SIG-M5 treated with dmso at 0.1 percent for 504 hours (cell line): Measurements from ENCODE around the gene CASQ2.
A peak's percentile ranks its signal among the peaks of the same experiment; 100 is the strongest.

Experiments
- DNase-seq: peaks from one replicate; lab custom pipeline; 2025; ENCODE audit not compliant: unreplicated experiment; lab: John Stamatoyannopoulos, UW

Gene CASQ2

DNA sequence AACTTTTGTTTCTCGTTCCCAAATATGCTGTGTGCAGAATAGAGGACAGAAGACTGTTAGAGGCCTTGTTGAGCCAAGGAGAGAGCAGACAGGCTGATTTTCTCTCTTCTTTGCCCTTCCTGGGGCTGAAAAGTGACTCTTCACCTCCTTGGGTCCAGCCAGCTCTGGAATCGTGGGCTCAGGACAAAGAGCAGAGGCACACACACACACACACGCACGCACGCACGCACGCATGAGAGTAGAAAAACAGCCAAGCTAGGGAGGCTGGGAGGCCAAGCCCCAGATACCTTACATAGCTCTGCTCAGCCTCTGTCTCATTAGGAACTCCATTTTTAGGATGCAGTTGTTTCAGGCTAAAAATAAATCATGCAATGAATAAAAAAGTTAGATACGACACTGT lies at the start of gene CASQ2:
Gene CASQ2 (minus strand): TSS at position 166 of the 400 bp plus-strand sequence. CDS start 173 bp downstream, outside the sequence.
- no peak for DNase-seq

DNA sequence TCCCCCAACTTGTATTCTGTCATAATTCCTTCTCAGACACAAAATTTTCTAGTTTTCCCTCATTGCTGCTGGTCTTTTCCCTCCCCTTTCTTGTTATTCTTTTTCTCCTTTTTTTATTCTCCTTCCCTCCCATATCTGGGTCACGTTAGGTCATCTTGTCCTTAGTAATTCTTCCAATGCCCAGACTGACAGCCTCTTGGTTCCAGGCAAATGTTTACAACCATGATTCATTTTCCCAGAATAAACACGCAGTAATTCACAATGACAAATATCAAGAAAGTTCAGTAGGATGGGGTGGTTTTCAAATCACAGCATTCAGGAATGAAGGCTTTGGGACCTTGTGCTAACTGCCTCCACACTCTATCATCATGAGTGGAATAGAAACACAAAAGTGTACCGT lies 47.2 kb upstream of the CASQ2 start:
- no peak for DNase-seq

DNA sequence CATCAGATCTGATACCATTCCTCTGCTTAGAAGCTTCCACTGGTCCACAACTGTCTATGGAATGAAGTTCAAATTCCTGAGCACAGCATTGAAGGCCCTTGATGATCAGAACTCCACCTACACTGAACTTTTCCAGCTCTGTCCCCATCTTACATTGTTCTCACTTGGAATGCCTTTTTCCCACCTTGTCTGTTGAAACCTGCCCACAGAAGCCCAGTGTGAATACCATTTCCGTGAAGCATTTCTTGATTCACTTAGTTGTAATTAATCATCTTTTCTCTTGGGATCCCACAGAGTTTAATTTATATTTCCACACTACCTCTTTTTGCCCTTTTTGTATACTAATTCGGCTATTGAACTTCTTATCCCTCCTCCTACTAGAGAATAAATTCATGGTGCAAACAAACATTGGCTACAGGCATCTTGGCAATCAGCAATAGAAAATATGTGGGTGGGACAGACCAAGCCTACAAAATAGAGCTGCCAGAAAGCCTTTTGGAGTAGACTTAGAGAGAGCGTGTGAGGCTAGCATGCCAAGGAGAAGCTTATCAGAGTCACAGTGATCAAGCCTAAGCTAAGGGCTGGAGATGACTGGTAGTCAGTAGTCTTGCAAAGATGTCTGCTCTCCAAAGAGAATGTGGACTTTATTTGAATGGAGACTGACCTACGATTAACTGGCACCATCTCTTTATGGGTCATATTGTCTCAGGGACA lies 46.3 kb upstream of the CASQ2 start:
- DNase-seq, result no peak

DNA sequence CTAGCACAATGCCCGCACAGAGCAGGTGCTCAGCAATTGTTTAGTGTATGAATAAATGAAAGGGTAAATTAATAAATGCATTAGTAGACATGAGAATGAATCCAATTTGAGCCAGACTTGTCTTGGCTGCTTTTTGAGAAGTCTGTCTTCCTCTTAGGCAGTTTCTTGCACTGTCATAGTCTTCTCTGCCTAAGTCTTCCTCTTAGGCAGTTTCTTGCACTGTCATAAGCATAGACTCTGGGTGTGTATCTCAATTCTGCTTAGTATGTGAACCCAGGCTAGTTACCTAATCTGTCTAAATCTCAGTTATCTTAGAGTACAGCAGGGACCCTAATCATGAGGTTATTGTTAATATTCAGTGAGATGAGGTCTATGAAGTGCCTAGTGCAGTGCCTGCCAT lies 45.2 kb upstream of the CASQ2 start:
- peak; percentile 19 for DNase-seq

DNA sequence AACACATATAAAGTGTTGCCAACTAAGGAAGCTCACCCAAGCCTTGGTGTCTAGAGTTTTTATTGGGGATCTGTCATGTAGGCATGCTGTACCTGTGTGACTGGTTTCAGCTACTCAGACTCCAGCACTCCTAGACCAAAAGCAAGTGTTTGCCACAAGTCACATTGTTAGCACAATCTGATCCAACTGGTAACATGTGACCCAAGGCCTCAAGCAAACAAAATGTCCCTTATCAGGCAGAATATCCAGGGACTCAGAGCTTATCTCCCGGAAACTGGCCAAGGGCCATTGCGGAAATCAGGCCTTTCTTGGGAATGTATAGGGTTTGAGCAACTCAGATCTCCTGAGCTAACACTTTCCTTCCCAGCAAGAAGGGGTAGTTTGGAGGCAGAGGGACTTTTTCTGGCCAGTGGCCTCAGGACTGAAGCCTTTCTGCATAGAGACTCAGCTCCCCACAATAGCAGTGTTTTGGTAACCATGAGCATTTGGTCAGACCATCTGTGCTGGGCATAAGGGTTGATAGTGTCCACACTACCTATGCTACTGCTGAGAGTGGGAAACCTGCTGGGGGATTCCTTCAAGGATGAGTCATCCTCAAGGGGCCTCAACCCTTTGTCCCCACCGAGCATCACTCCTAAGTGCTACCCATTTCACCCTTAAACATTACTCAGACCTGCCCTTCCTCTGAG lies 42.8 kb upstream of the CASQ2 start:
- peak; percentile 58 for DNase-seq

DNA sequence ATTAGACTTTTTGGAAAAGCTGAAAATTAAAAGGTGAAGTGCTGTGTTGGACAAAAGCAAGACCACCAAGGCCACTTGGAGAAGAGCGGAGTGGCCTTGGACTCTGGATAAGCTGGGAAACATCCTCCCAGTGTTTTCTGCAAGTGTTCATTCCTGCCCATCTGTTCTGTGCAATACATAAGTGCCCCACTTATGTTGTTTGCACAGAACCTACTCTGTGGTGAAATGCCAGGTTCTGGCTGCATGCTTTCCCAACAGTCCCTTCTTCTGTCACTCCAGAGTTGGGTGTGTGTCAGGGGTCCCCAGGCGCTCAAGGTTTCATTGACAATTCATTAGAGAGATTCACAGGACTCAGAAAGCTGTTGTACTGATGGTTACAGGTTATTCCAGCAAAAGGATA lies 42.1 kb upstream of the CASQ2 start:
- no peak for DNase-seq

DNA sequence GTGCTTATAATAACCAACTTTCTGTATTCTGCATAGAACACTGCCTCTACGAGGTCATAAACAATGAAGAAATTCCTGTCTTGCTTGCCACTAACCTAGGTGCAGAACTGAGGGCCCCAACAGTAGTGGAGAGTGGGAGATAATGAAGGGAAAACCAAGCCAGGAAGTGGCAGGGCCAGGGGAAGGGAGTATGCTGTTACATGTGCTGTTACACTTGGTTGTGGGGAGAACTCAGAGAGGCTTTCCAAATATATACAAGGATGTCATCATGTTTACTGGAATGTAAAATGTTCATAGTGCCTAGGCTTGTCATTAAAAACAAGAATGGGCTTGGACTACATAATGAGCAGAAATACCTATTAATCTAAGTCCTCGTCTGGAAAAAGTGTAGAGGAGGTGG lies 41.3 kb upstream of the CASQ2 start:
- no peak for DNase-seq

DNA sequence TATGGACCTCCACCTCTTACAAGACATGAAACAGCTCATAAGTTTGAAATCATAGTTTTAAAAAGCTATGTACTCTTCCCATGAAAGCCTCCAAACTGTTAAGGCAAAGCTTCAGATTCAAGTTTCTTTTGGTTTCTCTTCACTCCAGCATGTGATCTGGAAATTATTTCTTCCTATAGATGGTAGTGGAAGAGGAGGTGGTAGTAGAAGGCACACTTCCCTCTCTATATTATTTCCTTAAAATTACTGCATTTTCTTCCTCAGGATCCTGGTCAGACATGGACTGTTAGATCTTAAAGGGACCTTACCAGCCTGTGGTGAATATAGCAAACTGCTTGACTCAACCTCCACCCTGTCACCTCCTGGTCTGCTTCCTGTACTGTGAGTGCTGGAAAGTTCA lies 40.6 kb upstream of the CASQ2 start:
- DNase-seq, result no peak

DNA sequence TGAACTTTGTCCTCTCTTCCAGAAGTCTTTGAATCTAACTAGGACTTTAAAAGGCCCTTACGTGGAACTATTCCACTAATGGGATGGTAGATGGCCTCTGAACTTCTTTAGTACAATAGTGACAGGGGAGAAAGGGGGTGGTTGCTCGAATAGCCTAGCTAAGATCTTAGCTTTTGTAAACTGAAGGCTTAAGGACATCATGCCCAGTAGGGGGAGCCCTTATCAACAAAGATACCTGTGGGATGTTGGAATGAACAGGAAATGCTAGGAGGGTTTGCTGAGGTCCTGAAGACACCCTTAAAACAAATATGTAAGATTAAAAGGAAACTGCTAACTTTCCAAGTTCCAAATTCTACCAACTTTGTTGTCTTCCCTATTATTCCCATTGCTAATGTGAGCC lies 39.2 kb upstream of the CASQ2 start:
- DNase-seq, result peak; percentile 82

DNA sequence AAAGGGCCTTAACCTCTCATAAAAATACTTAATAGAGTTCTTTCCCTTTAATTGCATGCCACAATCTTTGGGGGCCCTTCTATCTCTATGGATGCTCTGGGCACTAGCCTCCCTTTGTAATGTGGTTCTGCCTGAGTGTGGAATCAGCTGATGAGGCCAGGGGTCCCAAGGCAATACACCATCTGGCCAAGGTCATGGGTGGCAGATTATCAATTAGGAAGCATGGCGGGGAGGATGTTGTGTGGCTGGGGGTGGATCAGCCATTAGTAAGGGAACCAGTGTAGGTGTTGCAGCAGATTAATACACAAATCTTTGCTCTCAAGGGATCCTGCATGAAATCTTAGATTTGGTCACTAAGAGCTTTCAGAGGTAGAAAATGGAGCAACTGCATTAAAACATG lies 37.1 kb upstream of the CASQ2 start:
- DNase-seq, result no peak

DNA sequence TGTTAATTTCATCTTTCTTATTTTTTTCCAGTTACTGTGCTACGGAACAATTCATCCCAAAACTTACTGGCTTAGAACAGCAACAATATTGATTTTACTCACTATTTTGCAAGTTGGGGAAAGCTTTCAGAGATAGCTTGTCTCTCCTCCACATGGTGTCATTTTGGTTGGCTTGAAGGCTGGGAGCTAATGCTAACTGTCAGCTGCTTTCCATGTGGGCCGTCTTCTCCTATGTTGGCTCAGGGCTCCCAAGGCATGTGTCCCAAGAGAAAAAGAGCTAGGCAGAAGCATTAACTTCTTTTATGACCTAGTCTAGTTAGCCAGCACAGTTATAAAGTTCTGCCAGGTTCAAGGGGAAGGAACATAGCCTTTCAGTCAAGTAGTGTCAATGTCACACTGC lies 33.9 kb upstream of the CASQ2 start:
- no peak for DNase-seq

DNA sequence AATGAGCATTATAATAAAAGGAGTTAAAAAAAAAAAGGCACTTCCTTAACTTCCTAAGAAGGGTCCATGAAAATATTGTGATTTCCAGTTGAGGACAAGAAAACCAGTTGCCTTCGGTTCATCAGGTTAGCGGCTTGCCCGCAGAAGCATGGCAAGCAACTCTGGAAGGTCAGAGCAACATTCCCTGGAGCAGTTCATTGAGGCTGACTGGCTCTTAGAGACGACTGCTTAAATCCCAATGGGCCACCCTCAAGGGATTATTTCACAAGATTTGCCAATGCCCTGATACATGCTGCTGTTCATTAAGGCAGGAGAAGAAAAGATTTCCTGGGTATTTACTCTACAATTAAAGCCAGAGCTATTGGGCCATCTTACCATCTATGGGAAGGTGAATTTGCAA lies 29.0 kb upstream of the CASQ2 start:
- no peak for DNase-seq

DNA sequence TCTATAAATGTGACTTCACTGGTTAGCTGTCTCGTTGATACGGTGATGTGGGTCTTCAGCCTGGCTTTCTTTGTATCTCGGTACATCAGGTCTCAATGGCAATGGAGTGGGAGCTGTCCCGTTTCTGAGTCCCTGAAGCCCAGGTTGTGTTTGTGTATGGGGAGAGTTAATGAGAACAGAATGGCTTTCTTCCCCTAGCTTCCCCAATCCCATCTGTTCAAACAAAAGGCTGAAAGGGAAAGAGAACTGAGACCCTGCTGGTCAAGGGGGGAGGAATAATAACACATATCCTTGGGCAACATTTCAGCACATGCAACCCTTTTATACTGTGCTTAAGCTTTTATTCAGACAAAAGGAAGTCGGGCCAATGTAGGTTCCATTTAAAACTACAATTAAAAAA lies 28.4 kb upstream of the CASQ2 start:
- DNase-seq, result no peak

DNA sequence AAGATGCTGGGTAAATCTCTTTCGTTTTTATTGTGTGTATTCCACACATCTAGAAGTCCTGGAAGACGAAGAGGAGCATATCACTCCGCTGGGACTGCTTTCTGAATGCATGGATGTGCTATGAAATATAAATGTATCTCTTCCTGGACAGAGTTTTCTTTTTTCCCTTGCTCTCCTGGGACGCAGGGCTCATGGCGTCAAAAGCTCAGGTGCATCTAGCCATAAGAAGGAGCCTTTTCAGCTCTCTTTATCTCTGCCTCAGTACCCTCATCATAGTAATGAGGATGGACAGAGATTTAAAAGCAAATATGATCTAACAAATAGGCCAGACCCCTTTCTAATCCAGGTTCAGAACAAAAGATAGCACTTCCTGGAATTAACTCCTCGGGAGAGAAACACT lies 27.5 kb upstream of the CASQ2 start:
- no peak for DNase-seq

DNA sequence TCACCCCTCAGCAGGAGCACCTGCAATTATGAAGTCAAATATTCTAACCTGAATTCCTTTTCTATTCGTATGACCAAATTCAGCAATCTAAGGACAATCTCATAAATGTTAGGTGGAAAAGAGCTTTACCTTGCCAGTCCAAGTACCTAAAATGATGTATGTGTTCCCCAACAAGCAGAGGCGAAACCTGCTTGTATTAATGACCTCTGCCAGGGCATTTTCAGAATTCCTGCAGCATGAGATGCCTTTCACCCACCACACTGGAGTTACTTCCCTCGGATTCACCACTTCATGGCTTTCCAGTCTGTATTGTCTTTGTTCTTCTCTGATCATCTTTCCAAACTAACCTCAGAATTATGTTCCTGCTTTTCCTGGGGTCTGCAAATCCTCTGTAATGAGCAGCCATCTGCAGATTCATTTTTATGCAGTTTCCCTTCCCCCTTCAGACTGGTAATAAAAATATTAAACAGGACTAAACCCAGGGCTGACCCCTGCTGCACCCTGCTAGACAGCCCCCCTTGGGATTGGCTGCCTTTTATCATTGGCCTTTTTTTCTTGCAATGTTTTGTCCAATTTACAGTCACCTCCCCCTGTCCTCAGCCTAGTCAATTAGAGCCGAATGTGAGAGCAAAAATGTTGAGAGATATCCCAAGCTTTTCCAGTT lies 26.6 kb upstream of the CASQ2 start:
- no peak for DNase-seq

DNA sequence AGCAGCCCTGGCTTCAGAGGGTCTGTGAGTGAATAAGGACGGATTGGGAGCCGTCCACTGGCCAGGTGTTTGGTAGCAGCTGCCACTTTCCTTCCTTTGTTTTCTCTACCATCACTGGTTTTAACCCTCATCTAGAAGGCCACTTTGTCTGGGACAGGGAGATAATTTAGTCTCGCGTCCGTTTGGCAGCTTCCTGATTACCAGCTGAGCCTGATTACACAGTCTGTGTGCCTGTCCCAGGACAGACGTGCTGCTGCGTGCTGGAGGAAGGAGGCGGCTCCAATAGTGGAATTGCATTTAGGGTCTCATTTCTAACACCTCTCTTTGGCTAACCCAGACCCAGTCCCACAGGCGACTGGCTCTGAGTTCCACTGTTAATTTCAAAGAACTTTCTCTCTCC lies 24.6 kb upstream of the CASQ2 start:
- no peak for DNase-seq

DNA sequence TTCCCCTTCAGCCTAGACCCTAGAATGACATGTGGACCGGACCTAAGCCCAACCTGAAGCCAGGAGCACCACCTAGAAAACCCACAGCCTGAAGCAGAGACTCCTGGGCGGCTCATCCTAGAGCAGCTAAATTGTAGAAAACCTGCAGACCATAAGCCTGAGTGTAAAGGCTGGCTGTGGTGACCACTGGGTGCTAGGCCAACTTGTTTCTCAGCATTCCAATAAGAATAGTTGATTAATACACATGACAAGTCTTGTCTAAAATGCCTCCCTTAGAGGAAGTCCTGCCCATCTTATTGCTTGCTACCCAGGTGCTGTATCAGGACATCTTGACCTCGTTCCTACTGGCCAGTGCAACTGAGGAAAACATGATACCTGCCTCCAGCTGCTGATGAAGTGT lies 23.3 kb upstream of the CASQ2 start:
- DNase-seq, result no peak

DNA sequence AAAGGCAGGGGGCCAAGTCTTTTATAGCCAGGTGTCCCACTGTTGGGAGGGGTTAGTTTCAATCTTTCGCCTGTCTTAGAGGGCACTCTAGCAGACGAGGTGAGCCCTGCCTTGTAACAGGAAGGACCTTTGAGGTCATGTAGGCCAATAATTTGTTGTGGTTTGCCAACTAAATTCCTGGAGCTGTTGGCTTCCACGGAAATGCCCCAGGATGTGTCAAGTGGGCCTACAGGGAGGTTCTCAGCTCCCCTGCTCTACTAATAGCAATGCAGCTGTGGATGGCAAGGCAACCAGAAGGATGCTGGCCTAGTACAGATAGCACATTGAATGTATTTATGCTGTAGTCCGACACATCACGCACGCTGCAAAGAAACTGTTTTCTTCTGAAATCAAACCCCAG lies 22.3 kb upstream of the CASQ2 start:
- DNase-seq, result no peak

DNA sequence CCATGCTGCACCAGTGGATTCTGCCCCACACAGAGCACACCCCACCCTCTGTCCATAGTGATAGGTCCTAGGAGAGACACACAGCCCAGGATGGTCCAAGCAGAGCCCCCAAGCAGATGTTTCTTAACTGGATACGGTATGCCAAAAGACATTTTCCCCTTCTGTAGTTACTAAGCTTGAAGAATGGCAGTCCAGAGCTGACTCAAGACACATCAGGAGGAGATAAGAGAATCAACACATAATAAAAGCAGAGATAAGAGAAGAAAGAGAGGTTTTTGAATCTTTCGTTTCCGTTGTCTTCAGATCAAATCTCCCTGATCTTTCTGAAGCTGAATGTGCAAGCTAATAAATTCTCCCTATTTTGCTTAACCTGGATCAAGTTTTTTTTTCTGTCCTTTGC lies 21.8 kb upstream of the CASQ2 start:
- DNase-seq, result no peak

DNA sequence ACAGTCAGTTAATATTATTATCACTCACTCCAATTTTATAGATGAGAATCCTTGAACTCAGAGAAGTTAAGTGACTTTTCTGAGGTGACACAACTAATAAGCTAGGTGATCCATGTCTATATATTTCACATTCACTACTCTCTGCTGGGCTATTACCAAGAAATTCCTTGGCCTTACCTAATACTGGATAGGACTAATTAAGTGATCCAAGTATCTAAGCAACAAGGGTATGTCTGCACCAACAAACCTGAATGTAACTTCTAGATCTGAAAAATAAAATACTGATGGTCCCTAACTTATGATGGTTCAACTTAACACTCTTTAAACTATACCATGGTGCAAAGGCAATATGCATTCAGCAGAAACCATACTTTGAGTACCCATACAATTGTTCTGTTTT lies 14.8 kb upstream of the CASQ2 start:
- no peak for DNase-seq

DNA sequence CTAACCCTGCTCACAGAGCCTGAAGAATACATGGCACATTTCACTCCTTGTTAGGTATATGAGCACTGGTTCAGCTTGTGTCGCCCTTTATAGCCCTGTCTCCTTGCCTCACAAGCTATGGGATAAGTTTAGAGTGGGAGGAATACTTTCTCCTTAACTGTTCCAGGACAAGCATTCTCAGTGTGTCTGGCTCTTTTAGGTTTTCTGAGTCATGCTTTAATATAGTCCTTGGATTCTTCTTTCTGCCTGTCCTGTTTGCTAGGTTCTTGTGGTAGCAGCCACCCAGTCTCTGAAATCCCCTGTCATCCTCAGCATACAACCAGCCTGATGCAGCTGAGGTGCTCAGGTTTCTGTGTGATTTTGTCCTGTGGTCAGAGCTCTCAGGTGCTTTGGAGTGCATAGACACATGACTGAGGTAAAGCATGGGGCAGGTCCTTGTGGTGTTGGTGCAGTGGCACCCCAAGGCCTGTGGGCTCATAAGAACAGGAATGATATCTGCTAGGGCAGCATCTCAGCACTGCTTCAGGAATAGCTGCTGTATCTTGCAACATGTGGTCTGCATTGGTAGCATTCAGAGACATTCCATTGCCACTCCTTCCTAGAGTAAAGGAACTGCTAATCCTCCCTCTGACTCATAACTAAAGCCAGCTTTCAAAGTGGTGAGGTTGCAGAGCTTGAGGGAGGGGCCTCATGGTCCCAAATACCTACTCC lies 14.2 kb upstream of the CASQ2 start:
- peak; percentile 18 for DNase-seq

DNA sequence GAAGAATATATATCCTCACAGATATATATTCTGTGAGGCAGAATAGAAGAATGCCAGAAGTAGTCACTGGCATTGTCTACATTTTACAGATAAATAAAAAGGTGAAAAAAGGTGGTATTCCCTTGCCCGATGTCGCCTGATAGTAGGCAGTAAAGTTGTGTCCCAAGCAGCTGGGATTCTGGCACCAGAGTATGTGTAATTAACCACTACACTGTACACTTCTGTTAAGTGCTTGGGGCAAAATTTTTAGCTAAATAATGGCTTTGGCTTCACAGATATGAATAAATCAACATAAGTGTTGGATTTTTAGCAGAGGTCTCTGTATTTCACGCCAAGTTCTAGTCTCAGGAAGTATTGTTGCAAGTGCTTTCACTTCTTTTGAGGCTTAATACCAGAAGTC lies 13.3 kb upstream of the CASQ2 start:
- DNase-seq, result no peak
